IPS-20b (cell line): ENCODE measurements around the gene GGT6.

Source experiments
- H3K27ac ChIP-seq: one replicate; pipeline ENCODE4 v1.5.1; 2013; ENCODE audit warnings: low read length
- H3K27me3 ChIP-seq: 2 replicates; pipeline ENCODE4 v1.6.1; 2013; ENCODE audit warnings: mild to moderate bottlenecking, low read length, inconsistent platforms; ENCODE audit not compliant: insufficient read depth
- H3K36me3 ChIP-seq: 2 replicates; pipeline ENCODE4 v1.6.1; 2013; ENCODE audit warnings: low read depth, mild to moderate bottlenecking, inconsistent platforms, low read length, moderate library complexity; ENCODE audit not compliant: insufficient read depth
- H3K4me1 ChIP-seq: 2 replicates; pipeline ENCODE4 v1.6.1; 2013; ENCODE audit warnings: mild to moderate bottlenecking, control low read depth, inconsistent platforms, low read length, moderate library complexity; ENCODE audit not compliant: insufficient read depth
- H3K4me3 ChIP-seq: 2 replicates; pipeline ENCODE4 v1.5.1; 2013; ENCODE audit warnings: mild to moderate bottlenecking, low read length, inconsistent platforms
- H3K9ac ChIP-seq: 2 replicates; pipeline ENCODE4 v1.6.1; 2013; ENCODE audit warnings: low read depth, mild to moderate bottlenecking, inconsistent platforms, low read length, moderate library complexity
- H3K9me3 ChIP-seq: 2 replicates; pipeline ENCODE4 v1.6.1; 2013; ENCODE audit warnings: mild to moderate bottlenecking, low read depth, low read length, inconsistent platforms; ENCODE audit not compliant: insufficient read depth

The GGT6 gene

GRCh38 chr17:4547118-4547906, 13.1 kb downstream of the GGT6 start:
- Histone ChIP-seq H3K9ac (no peak overlapping the region), H3K27me3 (no peaks in the 10 kb centered on the region), H3K36me3 (peaks cover 95% of the 10 kb centered on the region), H3K9me3 (no peaks in the 10 kb centered on the region), H3K4me3 (no peak overlapping the region), H3K27ac (no peak overlapping the region), H3K4me1 (no peaks in the 10 kb centered on the region; the same call in 1 of the 2 replicates)

- no peaks in the 10 kb centered on the region for H3K27me3 ChIP-seq
- H3K36me3 ChIP-seq, result peaks cover 95% of the 10 kb centered on the region
- no peak overlapping the region for H3K4me3 ChIP-seq
- H3K9ac ChIP-seq, result no peak overlapping the region
- H3K27ac ChIP-seq, result no peak overlapping the region
- H3K4me1 ChIP-seq, result no peaks in the 10 kb centered on the region; the same call in 1 of the 2 replicates
- H3K9me3 ChIP-seq, result no peaks in the 10 kb centered on the region
These were observed 15.0 kb downstream of the GGT6 start for GRCh38 chr17:4545217-4545951.

DNA sequence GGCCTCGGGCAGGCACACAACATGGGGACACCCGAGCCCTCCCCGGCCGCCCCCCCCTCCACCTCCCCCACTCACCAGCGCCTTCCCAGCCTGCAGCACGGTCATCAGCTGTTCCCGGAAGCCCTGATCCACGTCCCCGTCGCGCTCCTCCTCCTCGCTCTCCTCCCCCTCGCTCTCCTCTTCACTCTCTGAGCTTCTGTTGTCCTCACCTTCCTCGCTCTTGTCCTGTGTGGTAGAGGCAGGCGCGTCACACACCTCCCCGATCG, 15.5 kb downstream of the GGT6 start:
- peaks cover 95% of the 10 kb centered on the region for H3K36me3 ChIP-seq
- no peaks in the 10 kb centered on the region for H3K27me3 ChIP-seq
- no peaks in the 10 kb centered on the region; the same call in 1 of the 2 replicates for H3K4me1 ChIP-seq
- no peak overlapping the region for H3K4me3 ChIP-seq
- no peak overlapping the region for H3K9ac ChIP-seq
- no peak overlapping the region for H3K27ac ChIP-seq
- H3K9me3 ChIP-seq, result no peaks in the 10 kb centered on the region

- no peak overlapping the region for H3K9ac ChIP-seq
- no peaks in the 10 kb centered on the region for H3K27me3 ChIP-seq
- no peaks in the 10 kb centered on the region; the same call in 1 of the 2 replicates for H3K4me1 ChIP-seq
- H3K9me3 ChIP-seq, result no peaks in the 10 kb centered on the region
- H3K36me3 ChIP-seq, result peaks cover 95% of the 10 kb centered on the region
- no peak overlapping the region for H3K27ac ChIP-seq
- no peak overlapping the region for H3K4me3 ChIP-seq
These were observed 16.0 kb downstream of the GGT6 start for GRCh38 chr17:4544135-4544950.

DNA sequence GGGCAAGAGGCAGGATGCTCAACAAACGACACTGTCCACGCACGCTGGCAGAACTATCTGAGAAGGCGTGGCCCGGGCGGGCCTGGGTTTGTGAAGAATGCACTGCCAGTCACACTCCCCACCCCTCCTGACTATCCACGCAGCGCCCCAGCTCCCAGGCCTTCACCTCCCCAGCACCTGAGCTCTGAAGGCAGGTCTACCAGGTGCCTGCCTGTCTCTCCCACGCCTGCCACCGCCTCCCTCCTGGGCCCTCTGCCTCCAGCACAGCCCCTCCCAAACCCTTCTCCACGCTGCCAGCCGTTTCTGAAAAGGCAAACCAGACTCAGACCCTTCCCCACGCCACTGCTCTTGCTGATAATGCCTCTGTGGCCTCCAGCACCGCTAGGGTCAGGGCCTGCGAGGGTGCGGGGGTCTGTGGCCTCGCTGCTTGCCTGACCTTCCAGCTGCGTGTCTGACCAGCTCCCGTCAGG, 16.8 kb downstream of the GGT6 start:
- Histone ChIP-seq H3K9ac (no peak overlapping the region), H3K4me3 (no peak overlapping the region), H3K36me3 (peaks cover 95% of the 10 kb centered on the region), H3K4me1 (no peaks in the 10 kb centered on the region), H3K27ac (no peak overlapping the region), H3K9me3 (no peaks in the 10 kb centered on the region), H3K27me3 (no peaks in the 10 kb centered on the region)

- no peak overlapping the region for H3K27ac ChIP-seq
- peaks cover 95% of the 10 kb centered on the region for H3K36me3 ChIP-seq
- H3K4me3 ChIP-seq, result no peak overlapping the region
- H3K9ac ChIP-seq, result no peak overlapping the region
- no peaks in the 10 kb centered on the region for H3K27me3 ChIP-seq
- H3K9me3 ChIP-seq, result no peaks in the 10 kb centered on the region
- no peaks in the 10 kb centered on the region for H3K4me1 ChIP-seq
These were observed 17.6 kb downstream of the GGT6 start for GRCh38 chr17:4542726-4543191.

GRCh38 chr17:4542003-4542725, 18.2 kb downstream of the GGT6 start:
- Histone ChIP-seq H3K27me3 (no peaks in the 10 kb centered on the region), H3K9ac (no peak overlapping the region), H3K9me3 (no peaks in the 10 kb centered on the region), H3K4me3 (no peak overlapping the region), H3K36me3 (peaks cover 95% of the 10 kb centered on the region), H3K4me1 (no peaks in the 10 kb centered on the region), H3K27ac (no peak overlapping the region)

DNA sequence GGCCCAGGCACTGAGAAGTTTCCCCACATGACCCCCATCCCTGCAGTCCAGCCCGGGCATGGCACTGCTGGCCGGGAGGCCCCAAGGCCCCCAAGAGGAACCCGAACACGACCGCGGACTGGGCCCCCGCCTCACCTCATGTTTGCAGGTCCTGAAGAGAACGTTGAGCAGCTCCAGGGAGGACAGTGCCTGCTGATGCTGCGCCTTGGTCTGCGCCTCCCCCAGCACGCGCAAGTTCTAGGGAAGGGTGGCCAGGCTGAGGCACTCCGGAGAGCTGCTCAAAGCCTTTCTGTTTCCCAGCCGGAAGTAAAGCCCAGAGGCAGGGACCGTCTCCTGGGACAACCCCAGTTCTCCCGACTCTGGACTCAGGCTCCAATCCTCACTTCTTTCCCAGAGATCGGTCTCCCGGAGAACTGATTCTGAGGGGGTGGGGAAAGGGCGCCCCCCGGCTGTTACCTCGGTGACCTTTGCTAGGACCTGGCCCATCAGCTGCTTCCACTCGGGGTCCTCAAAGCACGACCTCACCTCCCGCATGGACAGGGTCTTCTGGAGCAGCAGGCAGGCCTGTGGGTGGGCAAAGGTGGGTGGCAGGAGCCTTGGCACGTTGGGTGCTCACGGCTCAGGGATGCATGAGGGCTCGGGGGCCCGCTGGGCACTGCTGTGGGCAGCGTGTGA, 18.9 kb downstream of the GGT6 start:
- no peaks in the 10 kb centered on the region for H3K9me3 ChIP-seq
- H3K9ac ChIP-seq, result no peak overlapping the region
- no peak overlapping the region for H3K27ac ChIP-seq
- no peaks in the 10 kb centered on the region for H3K27me3 ChIP-seq
- H3K4me1 ChIP-seq, result no peaks in the 10 kb centered on the region
- H3K4me3 ChIP-seq, result no peak overlapping the region
- H3K36me3 ChIP-seq, result peaks cover 88% of the 10 kb centered on the region

- H3K27ac ChIP-seq, result no peak overlapping the region
- H3K36me3 ChIP-seq, result peaks cover 82% of the 10 kb centered on the region
- H3K4me3 ChIP-seq, result no peak overlapping the region
- no peaks in the 10 kb centered on the region for H3K4me1 ChIP-seq
- H3K9me3 ChIP-seq, result no peaks in the 10 kb centered on the region
- H3K9ac ChIP-seq, result no peak overlapping the region
- no peaks in the 10 kb centered on the region; the same call in 1 of the 2 replicates for H3K27me3 ChIP-seq
These were observed 19.6 kb downstream of the GGT6 start for GRCh38 chr17:4540687-4541327.

- H3K36me3 ChIP-seq, result peaks cover 76% of the 10 kb centered on the region
- no peak overlapping the region for H3K4me3 ChIP-seq
- H3K4me1 ChIP-seq, result no peaks in the 10 kb centered on the region
- no peak overlapping the region for H3K9ac ChIP-seq
- no peaks in the 10 kb centered on the region; the same call in 1 of the 2 replicates for H3K27me3 ChIP-seq
- no peak overlapping the region for H3K27ac ChIP-seq
- no peaks in the 10 kb centered on the region for H3K9me3 ChIP-seq
These were observed 20.1 kb downstream of the GGT6 start for GRCh38 chr17:4540224-4540651.
